ENCODE results near the gene GNG2.
"Not testable (repeated sequence)": the region's sequence is repeated elsewhere in the genome, so short reads cannot be mapped to it uniquely, and the experiment has no call there.

Gene GNG2

DNA sequence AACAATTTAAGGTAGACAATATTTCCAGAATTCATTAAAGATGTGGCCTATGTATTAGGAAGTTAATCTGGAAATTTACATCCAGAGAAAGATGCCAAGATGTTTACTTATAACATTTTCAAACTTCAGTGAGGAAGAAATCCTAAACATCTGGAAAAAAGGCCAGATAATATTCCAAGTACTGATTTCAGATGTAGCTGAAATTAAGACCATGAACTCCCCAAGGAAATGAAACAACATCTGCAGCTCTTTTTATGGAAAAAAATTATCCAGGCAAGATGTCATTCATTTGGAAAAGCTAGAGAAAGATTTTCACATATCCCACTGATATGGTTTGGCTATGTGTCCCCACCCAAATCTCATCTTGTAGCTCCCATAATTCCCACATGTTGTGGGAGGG, 35.0 kb downstream of the GNG2 start:
- DNase-seq: no peak

DNA sequence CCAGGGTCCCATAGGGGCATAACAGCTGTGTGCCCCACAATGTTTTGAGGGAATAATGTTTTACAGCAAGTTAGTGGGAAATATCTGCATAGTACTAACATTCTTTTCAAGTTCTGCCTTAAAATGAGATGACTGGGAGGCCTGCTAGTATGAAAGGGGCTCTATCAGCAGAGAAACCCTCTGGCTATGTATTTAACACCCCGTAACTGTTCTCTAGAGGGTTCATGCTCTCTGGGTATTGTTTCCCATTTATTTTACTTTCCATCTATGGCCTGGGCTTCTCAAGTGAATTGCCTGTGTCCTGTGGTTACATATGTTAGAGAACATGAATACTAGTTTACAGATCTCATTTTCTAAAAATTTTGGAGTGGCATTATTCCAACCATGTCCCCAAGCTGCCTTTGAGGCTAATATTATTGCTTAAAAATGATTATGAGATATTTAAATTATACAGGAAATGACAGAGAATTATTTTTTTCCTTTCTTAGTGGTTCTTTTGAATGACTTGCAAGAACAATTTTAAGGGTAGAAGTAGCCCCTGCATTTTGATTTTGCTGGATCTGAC, 37.5 kb downstream of the GNG2 start:
- DNase-seq: no peak

DNA sequence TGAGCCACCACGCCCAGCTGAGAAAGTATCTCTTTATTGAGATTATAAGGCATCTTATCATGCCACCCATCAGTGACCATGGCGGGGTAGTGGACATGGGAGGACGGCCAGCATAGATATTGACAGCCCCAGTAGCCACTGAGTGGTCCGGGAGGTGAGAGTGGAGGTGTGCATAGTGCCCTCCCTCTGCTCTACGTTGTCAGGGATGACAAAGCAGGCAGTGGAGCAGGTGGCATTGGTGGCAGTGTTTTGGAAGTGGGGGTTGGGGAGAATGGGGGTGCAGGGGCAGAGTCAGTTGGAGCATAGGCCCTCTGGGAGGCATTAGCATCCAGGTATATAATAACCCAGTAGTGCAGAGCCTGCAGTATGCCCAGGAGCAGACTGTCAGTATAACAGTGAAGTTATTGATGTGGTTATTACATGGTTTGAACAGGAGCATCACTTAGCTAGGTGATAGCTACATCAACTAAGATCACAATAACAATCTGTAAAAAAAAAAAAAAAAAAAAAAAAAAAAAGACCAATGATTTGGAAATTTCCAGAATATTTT, 41.1 kb downstream of the GNG2 start:
- DNase-seq: no peak

DNA sequence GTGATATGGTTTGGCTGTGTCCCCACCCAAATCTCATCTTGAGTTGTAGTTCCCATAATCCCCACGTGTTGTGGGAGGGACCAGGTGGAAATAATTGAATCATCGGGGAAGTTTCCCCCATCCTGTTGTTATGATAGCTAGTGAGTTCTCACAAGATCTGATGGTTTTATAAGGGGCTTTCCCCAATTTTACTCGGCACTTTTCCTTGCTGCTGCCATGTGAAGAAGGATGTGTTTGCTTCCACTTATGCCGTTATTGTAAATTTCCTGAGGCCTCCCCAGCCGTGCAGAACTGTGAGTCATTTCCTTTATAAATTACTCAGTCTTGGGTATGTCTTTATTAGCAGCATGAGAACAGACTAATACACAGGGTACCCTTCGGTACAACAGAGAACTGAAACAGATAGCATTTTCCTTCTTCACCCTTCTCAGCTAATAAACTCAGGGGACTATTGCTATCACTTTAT, 45.3 kb downstream of the GNG2 start:
- DNase-seq: not testable (repeated sequence)

DNA sequence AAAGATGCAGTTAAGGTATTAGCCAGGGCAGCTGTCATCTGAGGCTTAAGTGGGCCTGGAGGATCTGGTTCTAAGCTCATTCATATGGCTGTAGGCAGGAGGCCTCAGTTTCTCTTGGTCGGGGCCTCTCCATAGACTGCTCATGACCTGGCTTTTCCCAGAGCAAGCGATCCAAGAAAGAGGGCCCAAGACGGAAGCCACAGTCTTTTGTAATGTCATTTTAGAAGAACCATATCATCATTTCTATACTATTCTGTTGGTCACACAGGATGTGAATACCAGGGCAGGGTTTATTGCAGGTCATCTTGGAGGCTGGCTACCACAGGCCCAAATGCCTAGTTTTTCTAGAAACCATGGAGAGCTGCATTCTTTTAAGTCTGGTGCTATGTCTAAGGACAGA, 47.7 kb downstream of the GNG2 start:
- no peak for DNase-seq

DNA sequence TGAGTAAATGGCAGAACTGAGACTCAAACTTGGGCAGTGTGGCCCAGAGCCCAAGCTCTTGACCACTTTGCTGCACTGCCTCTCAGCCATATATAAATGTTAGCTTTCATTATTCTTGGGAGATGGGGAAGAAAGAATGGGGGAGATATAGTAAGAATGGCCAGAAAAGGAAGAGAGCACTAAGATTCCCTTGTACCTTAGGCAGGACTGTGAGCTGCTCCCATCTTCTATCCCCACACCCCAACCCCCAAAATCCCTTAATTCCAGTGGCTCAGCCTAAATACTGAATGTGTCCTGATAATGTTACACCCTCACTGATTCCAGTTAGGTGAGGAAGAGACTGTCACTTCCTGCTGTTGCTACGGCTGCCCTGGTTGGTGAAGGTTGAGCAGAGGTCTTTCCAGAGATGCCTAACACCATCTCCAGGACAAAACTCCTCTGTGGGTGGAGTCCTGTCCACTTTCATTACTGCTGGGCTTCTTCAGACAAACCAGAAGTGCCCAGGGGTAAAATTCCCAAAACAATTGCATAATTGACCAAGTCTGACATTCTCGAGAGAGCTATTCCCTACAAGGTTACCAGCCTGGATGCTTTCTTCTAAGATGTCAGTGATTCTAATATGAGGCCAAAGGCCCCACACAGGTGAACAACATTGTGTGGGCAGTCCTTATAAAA, 51.8 kb downstream of the GNG2 start:
- no peak for DNase-seq

DNA sequence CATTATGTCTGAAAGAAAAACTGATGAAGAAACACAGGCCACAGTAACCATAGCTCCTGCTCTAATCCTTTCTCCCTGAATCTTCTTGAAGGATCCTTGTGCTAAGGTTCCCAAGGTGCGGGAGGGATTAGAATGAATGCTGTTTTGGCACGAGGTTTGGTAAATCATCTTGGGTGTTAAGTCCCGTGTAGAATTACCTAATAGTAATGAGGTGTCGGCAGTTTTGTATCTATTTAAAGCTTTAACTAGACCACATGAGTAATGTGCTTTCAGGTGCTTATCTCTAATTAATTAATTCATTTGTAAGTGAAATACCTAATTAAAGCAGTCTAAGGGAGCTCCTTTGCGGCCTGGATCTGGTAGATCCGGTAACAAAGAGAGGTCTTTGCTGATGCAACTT, 53.9 kb downstream of the GNG2 start:
- DNase-seq: no peak

DNA sequence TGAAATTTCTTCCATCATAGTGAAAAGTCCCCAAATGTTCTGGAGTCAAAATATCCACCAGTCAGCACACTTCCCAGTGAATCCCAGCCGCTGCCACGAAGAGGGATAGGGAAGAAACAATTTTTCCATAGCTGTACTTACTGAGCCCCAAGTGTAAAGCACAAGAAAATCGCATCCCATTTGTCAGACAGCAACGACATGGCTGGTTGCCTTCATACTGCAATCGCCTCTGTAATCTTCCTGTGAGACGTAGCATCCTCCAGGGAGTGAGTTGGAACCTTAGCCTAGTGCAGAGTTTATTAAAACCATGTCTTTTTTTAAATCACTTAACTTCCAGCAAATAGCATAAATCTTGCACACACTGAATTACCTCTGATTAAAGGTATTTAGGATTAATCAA, 56.8 kb downstream of the GNG2 start:
- no peak for DNase-seq

DNA sequence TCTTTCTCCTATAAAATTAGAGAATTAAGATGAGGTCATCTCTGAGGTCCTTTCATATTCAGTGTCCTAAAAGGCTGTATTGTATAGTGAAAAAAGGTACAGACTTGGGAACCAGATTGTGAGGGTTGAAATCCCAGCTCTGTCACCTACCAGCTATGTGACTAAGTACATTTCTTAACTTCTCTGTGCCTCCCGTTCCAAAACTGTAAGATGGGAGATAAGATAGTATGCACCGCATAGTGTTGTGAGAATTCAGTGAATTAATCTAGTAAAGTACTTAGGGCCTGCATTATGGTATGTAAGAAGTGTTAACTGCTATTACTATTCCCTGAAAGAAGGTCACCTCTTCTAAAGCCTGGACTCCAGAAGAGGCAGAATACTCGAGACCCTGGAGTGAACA, 60.6 kb downstream of the GNG2 start:
- DNase-seq: no peak

DNA sequence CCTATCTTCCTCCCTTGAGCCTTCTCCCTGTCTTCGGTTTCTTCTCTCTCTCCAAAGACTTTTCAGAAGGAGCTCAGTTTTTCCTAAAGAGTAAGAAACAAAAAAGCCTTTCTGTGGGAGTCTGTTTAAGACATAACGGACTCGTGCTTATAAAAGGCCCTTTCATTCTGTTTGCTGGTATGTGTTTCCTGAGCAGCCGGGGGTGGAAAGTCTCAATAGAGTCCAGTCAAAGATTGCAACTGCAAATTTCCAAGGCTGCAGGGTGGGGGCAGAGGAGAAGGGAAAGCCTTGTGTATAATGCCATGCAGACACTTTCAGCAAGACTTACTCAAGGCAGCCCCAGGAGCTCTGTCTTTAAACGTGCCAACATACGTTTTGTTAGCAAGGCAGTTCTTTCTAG, 62.2 kb downstream of the GNG2 start:
- DNase-seq: no peak

DNA sequence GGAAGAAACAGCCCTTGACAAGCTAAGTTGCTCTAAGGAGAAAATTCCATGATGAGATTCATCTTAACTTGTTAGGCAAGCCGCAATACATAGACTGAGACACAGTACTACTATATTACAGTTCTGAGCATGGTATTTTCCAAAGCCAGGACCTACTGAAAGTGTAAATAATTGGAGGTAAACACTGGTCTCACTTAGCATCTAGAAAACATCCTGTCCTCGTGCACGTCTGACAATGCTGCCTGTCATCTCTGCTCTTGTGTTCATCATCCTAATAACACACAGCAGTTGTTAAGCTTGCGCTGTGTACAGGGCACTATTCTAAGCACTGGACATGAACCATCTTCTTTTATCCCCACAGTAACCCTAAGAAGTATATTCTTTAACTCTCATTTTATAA, 64.2 kb downstream of the GNG2 start:
- no peak for DNase-seq

DNA sequence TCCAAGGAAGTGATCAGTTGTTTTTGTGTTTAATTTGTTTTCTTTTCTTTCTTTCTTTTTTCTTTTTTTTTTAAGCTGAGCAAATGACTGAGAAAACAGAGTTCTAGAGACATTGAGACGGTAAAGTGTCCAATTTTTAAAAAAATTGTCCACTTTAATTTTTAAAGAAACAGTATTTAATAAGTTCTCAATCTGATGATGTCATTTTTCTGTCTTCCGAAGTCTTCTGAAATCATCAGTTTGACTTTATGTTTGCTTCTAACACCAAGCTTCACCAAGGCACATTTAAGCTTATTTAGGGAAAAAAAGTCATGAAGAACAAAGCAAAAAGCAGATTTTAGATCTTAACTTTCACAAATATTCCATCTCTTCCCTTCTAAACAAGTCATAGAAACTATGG, 65.6 kb downstream of the GNG2 start:
- no peak for DNase-seq

DNA sequence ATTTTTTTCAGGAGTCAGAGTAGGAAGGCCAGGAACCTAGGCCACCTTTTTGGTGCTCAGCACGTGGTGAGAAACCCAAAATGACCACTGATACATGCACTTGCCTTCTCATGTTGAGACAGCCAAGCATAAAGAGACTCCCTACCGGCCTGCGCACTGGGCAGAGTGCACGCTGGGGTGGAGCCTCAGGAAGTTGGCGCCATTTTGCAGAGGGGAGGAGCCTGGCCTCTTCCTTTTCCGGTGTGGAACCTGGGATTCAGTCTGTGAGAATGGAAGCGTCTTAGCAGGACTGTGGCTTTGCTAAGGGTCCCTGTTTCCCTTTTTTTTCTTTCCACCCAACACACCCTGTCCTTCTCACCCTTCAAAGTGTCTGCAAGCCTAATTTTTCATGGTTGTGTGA, 66.0 kb downstream of the GNG2 start:
- DNase-seq: no peak

DNA sequence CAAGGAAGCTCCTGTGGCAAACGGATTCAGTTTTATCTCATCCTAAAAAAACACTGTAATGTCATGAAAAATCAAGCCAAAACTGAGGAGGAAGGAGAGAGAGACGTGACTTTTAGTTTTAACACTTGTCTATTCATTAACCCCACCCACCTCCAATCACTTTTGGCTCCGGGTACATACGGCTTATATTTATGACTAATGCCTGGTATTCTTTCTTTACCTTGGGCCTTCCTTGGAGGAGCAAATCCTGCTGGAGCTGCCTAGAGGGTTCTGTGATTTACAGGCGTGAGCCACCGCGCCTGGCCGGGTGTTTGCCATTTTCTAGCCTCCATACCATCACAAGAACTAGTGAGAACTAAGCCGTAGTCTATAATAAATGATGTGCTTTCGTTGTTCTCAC, 68.2 kb downstream of the GNG2 start:
- DNase-seq: no peak

DNA sequence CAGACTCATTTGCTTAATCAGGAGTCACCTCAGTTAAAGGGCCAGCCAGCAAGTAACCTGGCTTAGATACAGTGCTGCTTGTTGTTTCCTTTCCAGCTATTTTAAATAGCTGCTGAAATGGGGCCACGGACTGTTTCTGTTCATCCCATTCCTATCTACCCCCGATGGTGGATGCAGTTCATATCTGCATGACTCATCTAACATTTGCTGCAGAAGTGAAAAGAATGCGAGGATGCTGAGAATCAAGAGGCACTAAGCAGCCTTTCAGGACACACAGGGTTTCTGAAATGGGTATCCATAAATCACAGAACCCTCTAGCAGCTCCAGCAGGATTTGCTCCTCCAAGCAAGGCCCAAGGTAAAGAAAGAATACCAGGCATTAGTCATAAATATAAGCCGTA, 68.8 kb downstream of the GNG2 start:
- DNase-seq: no peak

DNA sequence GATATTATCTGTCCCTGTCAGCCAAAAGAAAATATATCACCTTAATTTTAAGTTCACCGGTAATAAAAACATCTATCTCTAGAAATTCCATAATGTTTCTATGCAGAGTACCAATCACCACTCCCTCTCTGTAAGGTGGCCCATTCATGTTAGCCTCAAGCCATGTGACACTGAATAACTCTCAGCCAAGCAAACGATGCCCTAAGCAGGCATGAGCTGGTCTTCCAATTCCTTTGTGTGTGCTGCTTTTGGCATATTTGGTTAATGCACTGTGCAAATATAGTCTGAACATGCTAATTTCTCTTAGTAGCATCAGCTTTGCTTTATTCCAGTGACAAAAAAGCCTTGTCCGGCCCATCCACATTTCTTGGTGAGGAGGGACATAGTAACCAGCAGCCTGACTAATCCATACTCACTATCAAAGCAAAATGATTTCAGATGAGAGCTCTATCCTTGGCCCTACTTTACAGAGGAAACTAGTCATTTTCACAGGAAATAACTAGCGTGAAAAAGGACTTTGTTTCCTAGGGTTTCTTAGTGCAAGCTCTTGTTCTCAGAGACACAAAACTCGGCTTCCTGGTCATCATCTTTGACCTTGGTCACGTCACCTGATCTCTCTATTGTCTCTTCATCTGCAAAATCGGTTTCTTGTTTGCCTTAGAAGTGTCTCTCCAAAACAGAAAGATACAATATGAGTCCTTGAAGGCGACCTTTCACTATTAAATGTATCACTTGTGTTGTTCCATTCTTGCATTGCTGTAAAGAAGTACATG, 69.7 kb downstream of the GNG2 start:
- no peak for DNase-seq

DNA sequence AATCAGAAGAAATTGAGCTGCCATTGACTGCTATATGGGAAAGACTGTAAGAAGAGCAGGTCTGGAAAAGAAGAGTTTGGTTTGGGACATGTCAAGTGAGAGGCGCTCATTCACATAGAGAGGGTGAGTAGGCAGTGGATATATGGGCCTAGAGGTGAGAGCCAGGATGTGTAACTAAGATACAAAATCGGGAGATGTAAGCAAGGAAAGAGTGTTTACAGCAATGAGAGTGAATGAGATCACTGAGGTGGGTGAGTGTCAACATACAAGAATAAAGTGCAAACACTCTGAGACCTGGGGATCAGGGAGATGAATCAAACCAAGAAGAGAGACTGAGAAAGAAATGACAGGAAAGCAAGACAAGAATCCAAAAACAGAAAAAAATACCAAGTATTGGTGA, 70.9 kb downstream of the GNG2 start:
- DNase-seq: no peak

DNA sequence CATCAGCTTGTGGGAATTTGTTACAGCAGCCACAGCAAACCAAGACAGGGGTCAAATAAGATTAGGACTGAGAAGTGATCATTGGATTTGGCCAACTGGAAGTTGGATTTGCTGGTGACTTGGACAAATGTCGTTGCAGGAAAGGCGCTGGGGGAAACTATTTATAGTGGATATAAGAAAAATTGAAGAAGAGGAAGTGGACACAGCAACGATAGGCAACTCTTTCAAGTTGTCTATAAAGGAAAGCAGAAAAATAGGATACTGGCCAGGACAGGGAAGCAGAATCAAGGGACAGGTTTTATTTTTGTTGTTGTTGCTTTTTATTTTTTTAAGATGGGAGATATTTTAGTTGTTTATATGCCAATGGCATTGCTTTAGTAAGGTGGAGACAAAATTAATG, 72.8 kb downstream of the GNG2 start:
- DNase-seq: no peak

DNA sequence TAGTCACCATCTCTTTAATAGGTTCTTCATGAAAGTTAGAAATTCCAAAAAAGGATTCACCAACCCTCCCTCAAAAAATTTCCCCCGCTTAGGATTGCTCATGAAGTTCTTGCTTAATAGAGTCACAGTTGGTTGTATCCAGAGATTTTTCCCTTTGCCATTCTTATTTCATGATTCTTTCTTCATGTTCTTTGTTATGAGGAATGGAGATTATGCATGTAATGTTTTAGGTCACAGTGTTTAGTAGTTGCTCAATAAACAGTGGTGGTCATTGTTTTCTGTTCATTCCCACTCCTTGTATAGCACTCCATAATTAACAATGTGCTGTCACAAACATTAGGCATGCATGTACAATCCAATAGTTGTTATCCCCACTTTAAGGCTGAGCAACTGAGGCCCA, 77.7 kb downstream of the GNG2 start:
- no peak for DNase-seq

DNA sequence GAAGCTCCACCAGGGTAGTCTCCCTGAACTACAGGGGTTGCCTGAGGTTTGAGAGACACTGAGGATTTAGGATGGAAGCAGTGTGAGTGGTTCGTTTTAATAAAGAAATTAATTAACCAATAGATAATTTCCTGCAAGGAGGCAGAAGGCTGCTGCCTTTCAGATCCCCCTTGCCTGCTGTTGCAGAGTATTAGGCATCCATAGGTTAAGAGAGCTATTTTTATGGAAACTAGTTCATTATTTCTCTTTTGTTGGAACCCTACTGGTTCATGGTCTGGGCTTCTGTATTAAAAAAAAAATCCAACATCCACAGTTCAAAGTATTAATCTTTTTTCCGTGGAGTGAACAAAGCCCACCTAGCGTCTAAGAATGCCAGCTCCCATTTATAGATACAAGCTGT, 78.4 kb downstream of the GNG2 start:
- DNase-seq: no peak

DNA sequence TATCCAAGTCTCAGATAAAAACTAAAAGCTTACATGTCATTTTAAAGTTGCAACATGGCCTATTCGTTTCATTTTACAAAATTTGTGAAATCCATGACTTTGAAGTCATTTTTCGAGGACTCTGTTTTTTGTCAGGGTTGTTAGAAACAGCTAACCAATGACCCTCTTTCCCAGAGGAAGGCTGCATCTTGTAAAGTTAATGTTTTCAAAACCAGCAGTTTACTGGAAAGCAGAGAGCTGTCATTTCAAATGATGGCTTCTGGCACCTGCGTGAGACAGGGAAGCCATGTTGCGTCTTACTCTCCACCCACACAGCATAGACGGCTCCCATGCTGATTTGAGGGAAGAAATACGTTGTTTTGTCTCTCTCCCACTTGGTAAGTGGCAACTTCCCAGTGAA, 78.8 kb downstream of the GNG2 start:
- DNase-seq: no peak

DNA sequence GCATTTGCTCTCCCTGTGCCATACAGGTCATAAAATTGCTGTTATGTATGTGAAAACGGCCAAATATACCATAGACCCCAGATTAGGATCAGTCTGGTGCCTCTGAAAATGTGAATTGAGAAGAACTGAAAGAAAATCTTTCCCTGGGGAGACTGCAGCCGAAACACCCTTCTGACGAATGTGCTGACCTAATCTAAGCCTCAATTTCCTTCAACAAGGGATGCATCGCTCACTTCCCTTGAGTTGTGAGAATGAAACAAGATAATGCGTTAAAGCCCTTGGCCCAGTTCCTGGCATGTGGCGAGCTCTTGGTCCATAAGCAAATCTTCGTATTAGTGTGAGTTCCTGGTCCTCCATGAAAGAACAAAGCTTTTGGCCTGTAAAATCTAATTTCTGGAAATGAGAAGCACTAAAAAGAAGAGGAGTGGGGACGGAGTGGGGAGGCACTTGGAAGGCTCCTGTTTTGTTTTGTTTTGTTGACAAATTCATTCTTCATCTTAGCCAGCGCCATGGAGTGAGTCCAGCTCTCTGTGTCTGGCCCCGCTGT, 79.4 kb downstream of the GNG2 start:
- no peak for DNase-seq

DNA sequence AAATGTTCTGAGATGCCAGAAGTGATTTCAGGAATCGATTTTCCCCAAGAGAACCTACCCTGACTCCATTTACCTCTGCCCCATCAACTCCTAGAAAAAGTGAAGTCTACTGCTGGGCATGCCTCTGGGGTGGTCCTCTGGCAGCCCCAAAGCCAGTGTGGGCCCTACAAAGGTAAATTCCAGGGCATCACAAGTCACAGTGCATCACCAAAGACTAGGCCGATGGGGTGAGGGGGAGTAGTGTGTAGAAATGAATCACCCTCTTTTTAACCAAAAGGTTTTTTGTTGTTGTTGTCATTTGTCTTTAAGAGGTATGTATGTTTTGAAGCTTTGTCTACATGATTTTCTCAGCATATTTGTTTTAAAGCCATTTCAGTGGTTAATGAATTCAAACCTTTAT, 82.6 kb downstream of the GNG2 start:
- DNase-seq: no peak

DNA sequence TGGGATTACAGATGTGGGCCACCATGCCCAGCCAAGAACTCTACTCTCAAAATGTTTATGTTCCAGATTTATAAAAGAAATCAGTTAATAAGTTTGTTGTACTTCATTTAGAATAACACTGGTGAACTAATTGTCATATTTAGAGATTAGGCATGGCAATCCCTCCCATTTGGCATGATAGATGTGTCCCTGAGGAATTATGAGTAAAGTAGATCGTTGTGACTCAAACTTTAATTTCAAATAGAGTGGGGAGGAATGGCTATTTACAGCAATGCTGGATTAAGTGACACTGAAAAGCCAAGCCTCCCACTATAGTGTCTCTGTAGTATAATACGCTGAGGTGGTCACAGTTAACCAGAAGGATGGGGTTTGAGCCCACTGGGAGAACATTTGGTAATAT, 89.6 kb downstream of the GNG2 start:
- no peak for DNase-seq
